Activated naive CD8-positive, alpha-beta T cell treated with anti-CD3 and anti-CD28 coated beads, Interleukin-2, amount 50 U/mL, for 16 hours (primary cell): Measurements from ENCODE around the gene CTCFL.
"Not testable (repeated sequence)": the region's sequence is repeated elsewhere in the genome, so short reads cannot be mapped to it uniquely, and the experiment has no call there.

Experiments used
- DNase-seq: peaks from one replicate; pipeline ENCODE4 v3.0.0-alpha.2; 2020; ENCODE audit warnings: low read depth, low spot score

The CTCFL gene

GRCh38 chr20:57507477-57507876 lies 17.5 kb downstream of the CTCFL start:
- no peak for DNase-seq

- no peak for DNase-seq
Measured at GRCh38 chr20:57505979-57506378, 19.0 kb downstream of the CTCFL start.

- DNase-seq = no peak
Measured at GRCh38 chr20:57504411-57504810, 20.5 kb downstream of the CTCFL start.

DNA sequence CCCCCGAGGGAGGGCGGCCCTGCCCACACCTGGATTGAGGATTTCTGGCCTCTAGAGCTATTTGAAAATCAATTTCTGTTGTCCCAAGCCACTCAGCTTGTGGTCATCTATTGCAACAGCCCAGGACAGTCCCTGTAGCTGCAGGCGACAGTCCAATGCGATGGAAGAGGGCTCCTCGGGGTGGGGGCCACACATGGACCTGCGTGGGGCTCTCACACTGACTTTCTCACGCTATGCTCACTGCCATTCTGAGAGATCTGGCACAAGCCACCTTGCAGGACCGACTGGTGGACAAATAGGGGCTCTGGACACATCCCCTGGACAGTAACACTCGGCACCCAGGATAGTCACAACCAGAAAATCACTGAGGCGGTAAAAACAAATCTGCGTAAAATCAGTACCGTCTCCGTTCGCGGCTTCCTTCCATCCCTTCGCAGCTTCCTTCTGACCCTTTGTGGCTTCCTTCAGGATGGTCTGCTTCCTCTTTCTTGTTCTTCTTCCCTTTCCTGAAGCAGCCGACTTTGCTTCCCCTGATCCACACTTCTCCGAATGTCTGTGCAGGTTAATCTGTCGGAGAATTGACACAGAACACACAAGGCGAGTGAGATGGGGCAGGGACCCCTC lies 21.8 kb downstream of the CTCFL start:
- no peak for DNase-seq

GRCh38 chr20:57502336-57502700 lies 22.6 kb downstream of the CTCFL start:
- no peak for DNase-seq

GRCh38 chr20:57501461-57502335 lies 23.2 kb downstream of the CTCFL start:
- no peak for DNase-seq

GRCh38 chr20:57500962-57501361 lies 24.0 kb downstream of the CTCFL start:
- no peak for DNase-seq

DNA sequence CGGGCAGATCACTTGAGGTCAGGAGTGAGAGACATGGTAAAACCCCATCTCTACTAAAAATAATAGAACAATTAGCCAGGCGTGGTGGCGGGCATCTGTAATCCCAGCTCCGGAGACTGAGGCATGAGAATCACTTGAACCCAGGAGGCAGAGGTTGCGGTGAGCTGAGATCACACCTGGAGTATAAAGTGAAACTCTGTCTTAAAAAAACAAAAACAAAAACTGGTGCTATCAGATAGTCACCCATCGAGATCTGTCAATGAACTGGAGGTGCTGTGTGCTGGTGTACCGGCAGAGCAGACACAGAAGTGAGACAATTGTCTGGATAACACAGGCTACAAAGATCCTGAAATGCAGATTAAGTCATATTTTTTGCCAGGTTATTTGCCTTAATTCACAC lies 24.7 kb downstream of the CTCFL start:
- DNase-seq = no peak

DNA sequence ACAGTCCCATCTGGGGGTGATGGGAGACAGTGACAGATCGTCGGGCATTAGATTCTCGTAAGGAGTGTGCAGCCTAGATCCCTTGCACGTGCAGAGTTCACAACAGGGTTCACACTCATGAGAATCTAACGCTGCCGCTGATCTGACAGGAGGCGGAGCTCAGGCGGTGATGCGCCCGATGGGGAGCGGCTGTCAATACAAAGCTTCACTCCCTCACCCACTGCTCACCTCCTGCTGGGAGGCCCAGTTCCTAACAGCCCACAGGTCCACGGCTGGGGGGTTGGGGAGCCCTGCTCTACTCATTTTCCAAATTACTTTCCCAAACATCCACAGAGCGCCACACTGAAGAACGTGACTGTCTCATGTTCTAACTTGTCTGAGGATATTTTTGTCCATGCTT lies 25.3 kb downstream of the CTCFL start:
- DNase-seq = no peak

DNA sequence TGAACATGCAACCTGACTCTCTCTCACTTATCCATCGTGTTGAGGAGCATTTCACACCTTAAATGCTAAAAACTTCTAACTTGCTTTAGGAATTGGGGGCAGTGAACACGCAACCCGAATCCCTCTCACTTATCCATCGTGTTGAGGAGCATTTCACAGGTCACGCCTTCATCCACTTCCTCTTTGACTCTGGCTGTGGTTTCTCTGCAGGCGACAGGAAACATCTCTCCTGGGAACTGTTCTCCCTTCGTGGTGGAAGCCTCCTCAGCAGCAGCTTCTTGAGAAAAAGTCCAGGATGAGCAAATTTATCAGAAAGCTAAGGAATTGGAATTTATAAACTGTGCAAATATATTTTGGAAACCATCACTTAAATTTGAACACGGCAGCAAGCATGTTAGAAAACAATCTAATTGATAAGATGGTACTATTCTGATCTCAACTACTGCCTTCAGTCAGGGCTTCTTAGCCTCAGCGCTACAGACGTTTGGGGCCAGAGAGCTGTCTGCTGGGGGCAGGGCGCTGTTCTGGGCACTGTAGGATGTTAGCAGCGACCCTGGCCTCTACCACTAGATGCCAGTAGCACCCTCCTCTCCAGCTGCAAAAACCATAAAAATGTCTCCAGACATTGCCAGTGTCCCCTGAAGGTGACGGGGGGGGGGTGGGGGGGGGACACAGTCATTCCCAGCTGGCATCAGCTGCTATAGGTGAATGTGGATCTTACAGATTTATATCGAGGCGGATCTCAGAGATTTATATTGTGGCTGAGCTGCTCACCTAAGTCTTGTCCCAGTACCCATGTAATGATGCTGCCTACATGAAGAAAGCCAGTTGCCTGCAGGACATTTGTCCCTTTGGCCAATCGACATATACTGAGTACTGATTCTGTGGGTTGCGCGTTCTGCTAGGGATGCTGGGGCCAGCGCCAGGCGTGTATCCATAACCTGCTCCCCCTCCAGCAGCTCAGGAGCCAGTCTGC lies 26.2 kb downstream of the CTCFL start:
- DNase-seq = no peak

DNA sequence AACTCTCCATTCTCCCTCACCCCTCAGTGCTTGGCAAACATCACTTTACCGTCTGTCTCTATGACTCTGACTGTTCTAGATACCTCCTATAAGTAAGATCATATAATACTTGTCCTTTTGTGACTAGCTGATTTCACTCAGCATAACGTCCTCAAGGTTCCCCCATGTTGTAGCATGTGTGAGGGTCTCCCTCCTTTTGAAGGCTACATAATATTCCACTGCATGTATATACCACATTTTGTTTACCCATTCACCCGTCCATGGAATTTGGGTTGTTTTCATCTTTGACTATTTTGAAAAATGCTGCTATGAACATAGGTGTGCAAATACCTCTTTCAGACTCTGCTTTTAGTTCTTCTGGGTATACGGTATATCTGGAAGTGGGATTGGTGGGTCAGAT lies 28.3 kb downstream of the CTCFL start:
- DNase-seq = no peak

GRCh38 chr20:57495978-57496377 lies 29.0 kb downstream of the CTCFL start:
- DNase-seq = no peak

DNA sequence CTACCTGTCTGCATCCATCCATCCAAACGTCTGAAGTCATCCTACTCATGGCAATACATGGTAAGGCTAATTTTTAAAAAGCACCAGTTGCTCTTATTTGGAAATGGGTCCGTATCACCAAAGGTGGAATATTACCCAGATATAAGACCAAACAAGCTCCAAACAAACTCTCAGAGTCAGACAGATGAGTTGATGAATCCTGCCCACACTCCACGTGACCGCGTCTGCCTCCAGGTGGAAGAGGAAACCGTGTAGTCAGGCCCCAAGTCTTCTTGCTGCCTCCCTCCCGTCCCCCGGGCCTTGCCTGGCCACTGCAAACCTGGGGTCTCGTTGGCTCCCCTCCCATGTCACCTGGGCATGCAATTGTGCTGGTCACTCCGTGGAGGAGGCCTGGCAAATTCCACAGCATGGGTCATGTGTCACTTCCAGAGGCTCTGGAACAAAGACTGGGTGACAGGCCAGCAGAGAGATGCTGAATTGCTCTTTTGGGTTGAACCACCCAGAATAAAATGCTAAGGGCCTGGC lies 31.8 kb downstream of the CTCFL start:
- DNase-seq = no peak

DNA sequence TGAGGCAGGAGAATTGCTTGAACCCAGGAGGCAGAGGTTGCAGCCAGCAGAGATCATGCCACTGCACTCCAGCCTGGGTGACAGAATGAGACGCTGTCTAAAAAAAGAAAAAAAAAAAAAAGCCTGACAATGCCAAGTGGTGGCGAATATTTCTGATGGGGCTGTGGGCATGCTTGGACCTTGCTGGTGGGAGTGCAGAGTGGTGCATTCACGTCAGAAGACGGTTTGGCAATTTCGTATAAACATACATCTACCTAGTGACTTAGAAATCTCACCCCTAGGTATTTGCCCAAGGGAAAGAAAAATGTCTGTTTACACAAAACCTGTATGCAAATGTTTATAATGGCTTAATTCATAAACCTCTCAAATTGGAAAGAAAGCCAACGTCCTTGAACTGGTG lies 33.6 kb downstream of the CTCFL start:
- DNase-seq = no peak

GRCh38 chr20:57488277-57488676 lies 36.7 kb downstream of the CTCFL start:
- DNase-seq = not testable (repeated sequence)

DNA sequence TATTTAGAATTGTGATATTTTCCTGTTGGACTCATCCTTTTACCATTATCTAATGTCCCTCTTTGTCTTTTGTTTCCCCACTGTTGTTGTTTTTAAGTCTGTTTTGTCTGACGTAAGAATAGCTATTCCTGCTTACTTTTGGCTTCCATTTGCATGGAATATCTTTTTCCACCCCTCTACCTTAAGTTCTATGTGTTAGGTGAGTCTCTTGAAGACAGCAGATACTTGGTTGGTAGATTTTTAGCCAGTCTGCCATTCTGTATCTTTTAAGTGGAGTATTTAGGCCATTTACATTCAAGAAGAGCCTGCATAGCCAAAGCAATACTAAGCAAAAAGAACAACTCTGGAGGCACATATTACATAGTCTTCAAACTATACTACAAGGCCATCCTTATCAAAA lies 39.2 kb downstream of the CTCFL start:
- no peak for DNase-seq

GRCh38 chr20:57484772-57485171 lies 40.2 kb downstream of the CTCFL start:
- DNase-seq = no peak

DNA sequence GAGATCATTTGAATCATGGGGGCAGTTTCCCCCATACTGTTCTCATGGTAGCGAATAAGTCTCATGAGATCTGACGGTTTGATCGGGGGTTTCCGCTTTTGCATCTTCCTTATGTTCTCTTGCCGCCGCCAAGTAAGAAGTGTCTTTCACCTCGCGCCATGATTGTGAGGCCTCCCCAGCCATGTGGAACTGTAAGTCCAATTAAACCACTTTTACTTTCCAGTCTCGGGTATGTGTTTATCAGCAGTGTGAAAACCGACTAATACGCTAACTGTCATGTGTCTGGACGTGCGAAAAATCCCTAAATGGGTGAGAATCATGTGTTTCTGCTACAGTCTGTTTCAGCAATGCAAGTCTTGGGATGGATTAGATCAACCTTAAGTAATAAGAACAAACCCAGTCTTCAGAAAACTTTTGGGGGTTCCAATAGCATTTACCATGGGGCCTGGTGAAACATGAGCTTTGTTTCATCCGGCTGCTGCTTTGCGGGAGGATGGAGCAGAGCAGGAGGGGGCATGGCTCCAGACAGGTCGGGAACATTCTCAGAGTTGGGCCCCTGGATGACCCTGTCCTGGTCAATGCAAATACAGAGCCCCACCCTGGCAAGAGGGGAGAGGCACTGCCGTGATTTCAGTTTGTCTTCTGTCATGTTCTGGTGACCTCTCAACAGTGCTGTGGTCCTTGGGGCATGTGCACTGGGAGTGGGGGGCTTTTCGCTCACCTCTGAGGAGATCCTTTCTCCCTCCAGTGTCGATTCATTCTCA lies 41.5 kb downstream of the CTCFL start:
- no peak for DNase-seq

- no peak for DNase-seq
Measured at GRCh38 chr20:57482796-57483195, 42.1 kb downstream of the CTCFL start.

DNA sequence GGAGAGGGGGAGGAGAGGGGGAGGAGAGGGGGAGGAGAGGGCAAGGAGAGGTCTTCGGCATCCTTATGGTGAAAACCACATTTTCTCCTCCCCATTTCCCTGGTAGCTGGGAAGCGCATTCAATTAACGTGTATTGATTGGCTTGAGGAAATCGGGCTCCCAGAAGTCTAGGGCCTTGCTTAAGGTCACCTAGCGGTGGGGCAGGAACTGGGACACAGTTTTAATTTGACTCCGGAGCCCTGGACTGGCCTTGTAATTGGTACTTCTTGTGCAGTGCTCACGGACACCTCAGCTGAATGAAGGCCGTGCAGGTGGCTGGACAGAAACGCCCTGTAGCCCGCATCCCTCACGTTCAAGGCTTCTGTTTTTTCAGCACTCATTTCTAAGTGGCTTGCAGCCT lies 42.8 kb downstream of the CTCFL start:
- no peak for DNase-seq

DNA sequence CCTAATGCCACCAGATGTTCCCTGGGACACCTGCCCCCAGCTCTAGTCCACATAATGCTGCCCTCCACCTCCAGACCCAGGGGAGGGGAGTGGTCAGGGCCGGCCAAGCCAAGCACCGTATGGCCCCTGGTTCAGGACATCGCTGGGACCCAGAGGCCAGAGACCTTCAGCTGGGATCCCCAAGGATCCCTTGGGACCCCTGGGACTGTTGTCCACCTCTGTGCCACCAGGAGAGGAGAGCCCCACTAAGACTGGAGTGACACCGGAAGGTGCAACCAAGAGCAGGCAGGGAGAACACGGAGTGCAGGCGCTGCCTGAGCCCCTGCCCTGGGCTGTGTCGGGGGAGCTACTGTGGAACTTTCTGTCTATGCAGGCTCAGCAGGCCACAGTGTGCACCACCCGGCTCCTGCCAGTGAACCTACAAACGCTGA lies 43.6 kb downstream of the CTCFL start:
- no peak for DNase-seq
